HG03135 (cell line): ENCODE results near the gene SELENOT.
"Not testable (repeated sequence)": the region's sequence is repeated elsewhere in the genome, so short reads cannot be mapped to it uniquely, and the experiment has no call there.

Experiments used
- ATAC-seq: cut with Tn5 transposase; IDR thresholded peaks from one replicate; pipeline ENCODE4 v1.9.1; 2021; ENCODE audit warnings: mild to moderate bottlenecking, moderate library complexity; ENCODE audit not compliant: unreplicated experiment

Gene SELENOT

GRCh38 chr3:150607267-150608065 lies 4.3 kb downstream of the SELENOT start:
- ATAC-seq, result no peak

DNA sequence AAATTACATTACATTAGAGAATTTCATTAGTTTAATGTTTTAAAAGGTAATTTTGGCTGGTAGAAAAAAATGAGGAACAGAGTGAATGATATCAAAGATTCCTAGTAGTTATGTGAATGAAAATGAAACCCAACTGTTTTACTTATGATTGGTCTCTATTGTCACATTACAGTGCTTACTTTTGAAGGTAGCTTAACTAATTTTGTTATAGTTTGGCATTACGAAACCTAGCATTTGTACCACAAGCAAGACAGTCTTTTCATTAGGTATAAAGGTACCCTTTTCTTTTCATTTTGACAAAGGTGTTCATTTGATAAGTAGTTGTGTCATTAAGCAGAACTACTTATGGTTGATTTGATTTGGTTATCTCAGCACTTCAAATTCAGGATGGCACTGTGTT lies 6.9 kb downstream of the SELENOT start:
- no peak for ATAC-seq

- no peak for ATAC-seq
Measured at GRCh38 chr3:150610785-150611184, 7.7 kb downstream of the SELENOT start.

- no peak for ATAC-seq
Measured at GRCh38 chr3:150611666-150612065, 8.5 kb downstream of the SELENOT start.

DNA sequence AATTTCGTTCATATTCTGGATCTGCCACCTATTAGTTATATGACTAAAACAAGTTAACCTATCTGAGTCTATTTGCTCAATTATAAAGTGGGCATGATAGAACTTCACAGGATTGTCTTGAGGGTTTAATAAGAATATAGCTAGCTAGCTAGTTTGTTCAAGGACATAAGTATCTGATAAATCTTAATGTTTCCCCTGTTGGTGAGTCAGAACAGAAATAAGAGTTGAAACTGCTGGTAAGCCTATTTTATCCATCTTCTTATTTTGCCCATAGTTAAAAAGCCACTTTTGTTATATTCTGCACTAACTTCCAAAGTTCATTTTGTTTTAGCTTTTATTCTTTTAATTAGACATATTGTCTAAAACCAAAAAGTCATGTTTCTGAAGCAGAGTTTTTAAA lies 9.4 kb downstream of the SELENOT start:
- ATAC-seq, result no peak

- no peak for ATAC-seq
Measured at GRCh38 chr3:150613034-150613433, 9.9 kb downstream of the SELENOT start.

- ATAC-seq, result no peak
Measured at GRCh38 chr3:150613709-150614480, 10.8 kb downstream of the SELENOT start.

- ATAC-seq, result no peak
Measured at GRCh38 chr3:150620002-150620689, 17.0 kb downstream of the SELENOT start.

DNA sequence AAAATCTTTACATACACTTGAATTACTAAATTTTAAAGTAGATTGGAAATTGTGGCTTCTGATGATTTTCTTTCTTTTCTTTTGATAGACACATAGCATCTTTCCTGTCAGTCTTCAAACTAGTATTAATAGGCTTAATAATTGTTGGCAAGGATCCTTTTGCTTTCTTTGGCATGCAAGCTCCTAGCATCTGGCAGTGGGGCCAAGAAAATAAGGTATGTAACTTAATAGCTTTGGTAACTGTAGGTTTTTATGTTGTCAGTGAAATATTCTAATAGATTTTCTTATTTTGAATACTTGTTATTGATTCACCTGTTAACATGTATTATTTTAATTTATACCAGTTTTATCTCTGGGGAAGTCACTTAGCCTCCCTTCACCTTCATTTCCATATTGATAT lies 19.8 kb downstream of the SELENOT start:
- ATAC-seq, result not testable (repeated sequence)

DNA sequence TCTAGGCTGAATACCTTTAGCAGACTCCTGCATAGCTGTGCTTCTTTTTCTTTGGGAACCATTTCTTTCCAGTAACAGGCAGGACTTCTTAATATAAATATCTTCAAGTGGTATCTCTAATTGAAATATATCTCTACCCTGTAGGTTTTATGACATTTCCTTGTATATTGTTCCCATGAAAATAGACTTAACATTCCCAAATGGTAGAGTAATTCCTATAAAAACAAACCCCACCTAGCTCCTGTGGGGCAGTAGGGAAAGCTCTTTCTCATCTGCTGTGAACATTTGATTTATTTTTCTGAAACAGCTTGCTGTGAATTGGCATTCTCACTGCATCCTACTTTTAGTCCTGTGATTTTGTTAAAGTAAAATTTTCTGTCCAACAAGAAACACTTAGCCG lies 20.8 kb downstream of the SELENOT start:
- no peak for ATAC-seq

DNA sequence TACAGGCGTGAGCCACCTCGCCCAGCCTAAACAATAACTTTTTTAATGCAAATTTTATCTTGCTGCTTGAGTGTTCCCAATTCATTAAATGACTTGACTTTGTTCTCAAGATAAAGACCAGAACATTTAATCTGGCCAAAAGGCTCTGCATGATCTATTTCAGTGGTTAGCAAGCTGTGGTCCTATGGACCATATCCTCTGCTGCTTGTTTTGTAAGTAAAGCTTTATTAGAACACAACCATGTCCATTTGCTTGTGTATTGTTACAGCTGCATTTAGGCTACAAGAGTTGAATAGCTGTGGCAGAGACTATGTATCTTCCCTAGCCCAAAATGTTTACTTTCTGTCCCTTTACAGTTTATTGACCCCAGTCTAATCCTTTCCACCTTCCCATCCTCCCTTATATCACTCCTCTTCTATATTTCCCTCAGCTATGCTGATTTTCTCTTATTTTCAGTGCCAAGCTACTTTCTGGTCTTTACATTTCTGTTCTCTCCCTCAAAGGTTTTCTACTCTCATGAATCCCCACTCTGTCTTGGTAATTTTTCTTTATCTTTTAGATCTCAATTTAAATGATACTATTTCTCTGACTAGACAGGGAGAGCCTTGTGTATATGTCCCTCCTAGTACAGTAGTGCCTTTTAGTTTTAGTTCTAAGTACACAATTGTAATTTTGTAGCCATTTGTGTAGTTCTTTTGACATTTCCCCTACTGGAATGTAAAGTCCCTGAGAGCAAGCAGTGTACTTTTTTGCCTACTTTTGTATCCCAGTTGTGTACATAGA lies 23.2 kb downstream of the SELENOT start:
- no peak for ATAC-seq

- ATAC-seq, result no peak
Measured at GRCh38 chr3:150627557-150627956, 24.4 kb downstream of the SELENOT start.

DNA sequence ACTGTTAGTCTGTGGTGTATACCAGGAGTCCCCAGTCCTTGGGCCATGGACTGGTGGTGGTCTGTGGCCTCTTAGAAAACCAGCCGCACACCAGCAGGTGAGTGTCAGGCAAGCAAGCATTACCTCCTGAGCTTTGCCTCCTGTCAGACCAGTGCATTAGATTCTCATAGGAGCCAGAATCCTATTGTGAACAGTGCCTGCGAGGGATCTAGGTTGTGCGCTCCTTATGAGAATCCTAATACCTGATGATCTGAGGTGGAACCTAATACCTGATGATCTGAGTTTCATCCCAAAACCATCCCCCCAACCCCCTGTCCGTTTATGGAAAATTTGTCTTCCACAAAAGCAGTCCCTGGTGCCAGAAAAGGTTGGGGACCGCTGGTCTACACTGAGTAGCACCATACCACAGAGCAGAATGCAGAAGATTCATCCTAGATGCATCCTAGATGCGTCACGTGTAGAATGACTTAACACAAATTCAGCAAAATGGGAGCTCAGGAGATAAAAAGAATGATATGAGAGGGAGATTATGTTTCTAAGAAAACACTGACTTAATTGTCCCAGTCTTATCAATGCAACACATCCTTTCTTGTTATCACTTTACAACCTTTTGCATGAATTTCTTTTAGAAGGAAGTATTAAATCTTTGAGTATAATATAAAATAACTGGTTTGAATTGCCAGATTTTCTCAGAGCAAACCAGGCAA lies 28.5 kb downstream of the SELENOT start:
- ATAC-seq, result no peak

- no peak for ATAC-seq
Measured at GRCh38 chr3:150635076-150635475, 32.0 kb downstream of the SELENOT start.

DNA sequence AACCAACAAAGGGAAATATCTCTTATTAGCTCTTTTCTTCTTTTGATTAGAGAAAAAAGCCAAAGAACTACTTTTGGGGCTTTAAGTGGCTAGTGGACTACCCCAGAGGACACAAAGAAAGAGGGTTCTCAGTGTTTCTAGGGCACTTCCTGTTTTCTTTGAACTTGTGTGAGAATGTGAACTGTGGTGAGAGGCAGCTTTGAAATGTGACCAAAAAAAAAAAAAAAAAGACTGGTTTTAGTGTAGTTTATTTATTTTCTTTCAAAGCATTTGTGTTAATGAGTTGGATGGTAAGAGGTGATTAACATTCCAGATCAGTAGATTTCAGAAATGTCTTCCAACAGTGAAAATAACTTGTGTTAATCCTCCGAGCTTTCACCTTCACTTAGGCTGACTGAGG lies 32.4 kb downstream of the SELENOT start:
- ATAC-seq, result peak; percentile 70

DNA sequence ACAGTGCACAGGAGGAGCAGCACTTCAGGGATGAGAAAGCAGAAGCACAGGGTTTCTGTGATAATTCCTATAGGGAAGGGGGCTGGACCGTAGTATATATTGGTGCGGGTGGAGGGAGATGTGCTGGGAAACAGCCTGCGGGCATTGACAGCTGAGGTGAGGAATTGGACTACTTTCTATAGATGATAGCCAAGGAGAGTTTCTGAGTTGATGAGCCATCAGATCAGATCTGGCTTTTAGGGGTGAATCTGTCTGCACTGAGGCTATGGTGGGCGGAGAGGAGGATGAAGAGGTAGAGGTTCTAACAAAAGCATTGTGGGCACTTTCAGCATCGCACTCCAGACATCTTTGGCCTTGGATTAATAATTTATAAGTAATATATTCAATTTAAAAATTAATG lies 33.1 kb downstream of the SELENOT start:
- ATAC-seq, result no peak

DNA sequence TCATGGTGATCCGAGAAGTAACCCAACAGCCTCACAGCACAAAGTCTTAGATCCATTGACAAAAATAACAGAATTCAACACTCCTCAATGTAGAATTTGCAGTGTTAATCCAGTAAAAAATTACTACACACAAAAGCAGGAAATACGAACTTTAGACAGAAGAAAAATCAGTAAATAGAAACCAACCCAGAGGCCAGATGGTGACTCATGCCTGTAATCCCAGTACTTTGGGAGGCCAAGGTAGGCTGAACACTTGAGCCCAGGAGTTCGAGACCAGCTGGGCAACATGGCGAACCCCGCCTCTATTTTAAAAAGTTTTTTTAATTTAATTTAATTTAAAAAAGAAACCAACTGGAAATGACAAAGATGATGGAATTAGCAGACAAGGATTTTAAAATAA lies 36.1 kb downstream of the SELENOT start:
- no peak for ATAC-seq

GRCh38 chr3:150640256-150640655 lies 37.1 kb downstream of the SELENOT start:
- ATAC-seq, result no peak

GRCh38 chr3:150653110-150653561 lies 50.0 kb downstream of the SELENOT start:
- no peak for ATAC-seq

GRCh38 chr3:150656316-150656715 lies 53.2 kb downstream of the SELENOT start:
- ATAC-seq, result no peak
